Adrenal gland (tissue), 5 donors: Measurements from ENCODE around the gene ARHGAP26.

Source experiments
- POLR2A ChIP-seq, 2 donors: fragments of 450-650 bp; IDR thresholded peaks; one replicate each; pipeline ENCODE4 v1.6.1; 2017; ENCODE audit warnings: antibody characterized with exemption in 2 of 2, mild to moderate bottlenecking in 2 of 2, moderate library complexity in 1 of 2
- TF ChIP-seq, protein P1 (sequence below), 6 experiments: fragments of 450-650 bp in 4 of 6; fragments of 200-600 bp in 2 of 6; sonication (generic) in 1 of 6; IDR thresholded peaks; 1 replicate in 5 of 6; 2 replicates in 1 of 6; pipeline versions ENCODE4 v1.5.1 to v1.8.0; 2016 to 2021; ENCODE audit warnings: antibody characterized with exemption in 6 of 6, mild to moderate bottlenecking in 2 of 6, moderate library complexity in 1 of 6
- donor health status: DM: no; HTN: no; CAD: no.

DNA sequence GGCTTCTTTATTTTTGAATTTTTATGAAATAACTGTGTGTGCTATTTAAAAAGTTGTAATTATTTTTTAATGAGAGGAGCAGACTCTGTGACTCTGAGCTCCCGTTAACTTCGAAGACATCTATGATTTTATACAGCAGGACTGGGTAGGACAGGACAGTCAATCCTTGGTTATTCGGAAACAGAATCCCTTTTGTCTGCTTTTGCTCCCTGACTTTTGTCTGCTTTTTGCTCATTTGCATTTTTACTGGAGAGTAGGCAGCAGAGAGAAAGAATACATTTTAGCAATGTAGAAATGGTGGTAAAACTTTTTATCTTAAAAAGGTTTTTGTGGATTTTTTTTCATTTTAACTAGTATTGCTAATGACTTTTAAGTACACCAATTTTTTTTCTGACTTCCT, 303.6 kb downstream of the ARHGAP26 start:
- TF ChIP-seq, protein P1, sequence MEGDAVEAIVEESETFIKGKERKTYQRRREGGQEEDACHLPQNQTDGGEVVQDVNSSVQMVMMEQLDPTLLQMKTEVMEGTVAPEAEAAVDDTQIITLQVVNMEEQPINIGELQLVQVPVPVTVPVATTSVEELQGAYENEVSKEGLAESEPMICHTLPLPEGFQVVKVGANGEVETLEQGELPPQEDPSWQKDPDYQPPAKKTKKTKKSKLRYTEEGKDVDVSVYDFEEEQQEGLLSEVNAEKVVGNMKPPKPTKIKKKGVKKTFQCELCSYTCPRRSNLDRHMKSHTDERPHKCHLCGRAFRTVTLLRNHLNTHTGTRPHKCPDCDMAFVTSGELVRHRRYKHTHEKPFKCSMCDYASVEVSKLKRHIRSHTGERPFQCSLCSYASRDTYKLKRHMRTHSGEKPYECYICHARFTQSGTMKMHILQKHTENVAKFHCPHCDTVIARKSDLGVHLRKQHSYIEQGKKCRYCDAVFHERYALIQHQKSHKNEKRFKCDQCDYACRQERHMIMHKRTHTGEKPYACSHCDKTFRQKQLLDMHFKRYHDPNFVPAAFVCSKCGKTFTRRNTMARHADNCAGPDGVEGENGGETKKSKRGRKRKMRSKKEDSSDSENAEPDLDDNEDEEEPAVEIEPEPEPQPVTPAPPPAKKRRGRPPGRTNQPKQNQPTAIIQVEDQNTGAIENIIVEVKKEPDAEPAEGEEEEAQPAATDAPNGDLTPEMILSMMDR (IDR thresholded peaks at IDR 0.05): no peak
- no peak for TF ChIP-seq POLR2A (IDR thresholded peaks at IDR 0.05)
